MM.1S (cell line): ENCODE data around the gene GSC2.

Source experiments
- DNase-seq: peaks from one replicate; pipeline ENCODE4 v3.0.0-alpha.2; 2015
- H2AFZ ChIP-seq: fragments of 300-600 bp; sonication (generic); 2 replicates; pipeline ENCODE4 v1.6.0; 2016; ENCODE audit warnings: antibody characterized with exemption, low read length
- H3F3A ChIP-seq: fragments of 300-600 bp; sonication (generic); 2 replicates; pipeline ENCODE4 v1.6.1; 2016; ENCODE audit warnings: mild to moderate bottlenecking, antibody characterized with exemption, low read length, moderate library complexity, mixed read lengths; ENCODE audit not compliant: insufficient read depth
- H3K27ac ChIP-seq: fragments of 300-600 bp; sonication (generic); 2 replicates; pipeline ENCODE4 v1.5.1; 2016; ENCODE audit warnings: mild to moderate bottlenecking, low read length
- H3K27me3 ChIP-seq: fragments of 300-600 bp; sonication (generic); replicated peaks from 2 replicates; pipeline ENCODE4 v1.6.0; 2016; ENCODE audit warnings: low read length; ENCODE audit not compliant: insufficient read depth
- H3K36me3 ChIP-seq: fragments of 300-600 bp; sonication (generic); replicated peaks from 2 replicates; pipeline ENCODE4 v1.6.1; 2016; ENCODE audit warnings: mild to moderate bottlenecking, low read length, mixed read lengths; ENCODE audit not compliant: insufficient read depth
- H3K4me1 ChIP-seq: fragments of 300-600 bp; sonication (generic); 2 replicates; pipeline ENCODE4 v1.6.1; 2016; ENCODE audit warnings: low read length, mixed read lengths
- H3K4me2 ChIP-seq: fragments of 300-600 bp; sonication (generic); 2 replicates; pipeline ENCODE4 v1.6.0; 2016; ENCODE audit warnings: low read depth, low read length
- H3K4me3 ChIP-seq: fragments of 300-600 bp; sonication (generic); 2 replicates; pipeline ENCODE4 v1.5.1; 2016; ENCODE audit warnings: low read length, mixed read lengths
- H3K79me2 ChIP-seq: fragments of 300-600 bp; sonication (generic); 2 replicates; pipeline ENCODE4 v1.6.1; 2016; ENCODE audit warnings: mixed run types, low read length, mixed read lengths
- H3K9ac ChIP-seq: fragments of 300-600 bp; sonication (generic); 2 replicates; pipeline ENCODE4 v1.6.1; 2016; ENCODE audit warnings: low read length, mixed read lengths
- H3K9me2 ChIP-seq: fragments of 300-600 bp; sonication (generic); replicated peaks from 2 replicates; pipeline ENCODE4 v1.6.1; 2016; ENCODE audit warnings: mild to moderate bottlenecking, low read length, mixed read lengths; ENCODE audit not compliant: insufficient read depth
- H3K9me3 ChIP-seq: fragments of 300-600 bp; sonication (generic); replicated peaks from 2 replicates; pipeline ENCODE4 v1.6.1; 2016; ENCODE audit warnings: mild to moderate bottlenecking, low read length, mixed read lengths; ENCODE audit not compliant: insufficient read depth
- H4K20me1 ChIP-seq: fragments of 300-600 bp; sonication (generic); 2 replicates; pipeline ENCODE4 v1.6.1; 2016; ENCODE audit warnings: mild to moderate bottlenecking, low read length, moderate library complexity, mixed read lengths; ENCODE audit not compliant: insufficient read depth
- EZH2 ChIP-seq: fragments of 300-600 bp; sonication (generic); optimal IDR thresholded peaks from 2 replicates; pipeline ENCODE3; 2017; ENCODE audit warnings: low read depth, mild to moderate bottlenecking, antibody characterized with exemption, low read length, mixed read lengths
- EZH2phosphoT487 ChIP-seq: fragments of 300-600 bp; sonication (generic); IDR thresholded peaks from 2 replicates; pipeline ENCODE4 v1.6.1; 2018; ENCODE audit warnings: antibody characterized with exemption, low read length
- TF ChIP-seq, protein P1 (sequence below): fragments of 300-600 bp; sonication (generic); IDR thresholded peaks from 2 replicates; pipeline ENCODE4 v1.5.1; 2016; ENCODE audit warnings: antibody characterized with exemption, low read length, mixed read lengths

The GSC2 gene

DNA sequence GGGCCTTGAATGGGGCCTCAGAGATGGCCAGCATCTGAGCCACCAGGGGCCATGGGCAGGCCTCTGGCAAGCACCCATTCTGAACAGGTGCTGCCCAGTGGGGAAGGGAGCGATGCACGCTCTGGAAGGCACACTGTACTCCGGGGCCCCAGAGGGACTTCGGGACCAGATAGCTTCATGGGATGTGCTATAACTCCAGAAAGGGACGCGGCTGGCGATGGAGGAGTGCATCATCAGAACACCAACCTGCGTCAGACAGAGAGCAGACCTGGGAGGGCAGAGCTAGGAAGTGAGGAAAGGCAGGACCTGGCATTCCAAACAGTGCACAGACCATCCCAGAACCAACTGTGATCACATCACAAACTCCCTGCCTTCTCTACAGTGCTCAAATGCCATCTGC, 44.6 kb downstream of the GSC2 start:
- no peaks in the 10 kb centered on the region for H3K27me3 ChIP-seq
- H3K4me3 ChIP-seq: no peak overlapping the region
- H4K20me1 ChIP-seq: peaks cover 45% of the 10 kb centered on the region
- no peaks in the 10 kb centered on the region for H3K36me3 ChIP-seq
- DNase-seq: no peak
- H3K4me1 ChIP-seq: peaks cover 17% of the 10 kb centered on the region
- no peak overlapping the region for H3K9ac ChIP-seq
- H3K79me2 ChIP-seq: peaks cover 91% of the 10 kb centered on the region
- H3K9me3 ChIP-seq: no peaks in the 10 kb centered on the region
- H3K27ac ChIP-seq: no peak overlapping the region
- H3F3A ChIP-seq: peaks cover 16% of the 10 kb centered on the region
- H2AFZ ChIP-seq: no peak overlapping the region
- H3K9me2 ChIP-seq: no peaks in the 10 kb centered on the region
- TF ChIP-seq EZH2phosphoT487 (no peak), EZH2 (no peak)
- TF ChIP-seq, protein P1, sequence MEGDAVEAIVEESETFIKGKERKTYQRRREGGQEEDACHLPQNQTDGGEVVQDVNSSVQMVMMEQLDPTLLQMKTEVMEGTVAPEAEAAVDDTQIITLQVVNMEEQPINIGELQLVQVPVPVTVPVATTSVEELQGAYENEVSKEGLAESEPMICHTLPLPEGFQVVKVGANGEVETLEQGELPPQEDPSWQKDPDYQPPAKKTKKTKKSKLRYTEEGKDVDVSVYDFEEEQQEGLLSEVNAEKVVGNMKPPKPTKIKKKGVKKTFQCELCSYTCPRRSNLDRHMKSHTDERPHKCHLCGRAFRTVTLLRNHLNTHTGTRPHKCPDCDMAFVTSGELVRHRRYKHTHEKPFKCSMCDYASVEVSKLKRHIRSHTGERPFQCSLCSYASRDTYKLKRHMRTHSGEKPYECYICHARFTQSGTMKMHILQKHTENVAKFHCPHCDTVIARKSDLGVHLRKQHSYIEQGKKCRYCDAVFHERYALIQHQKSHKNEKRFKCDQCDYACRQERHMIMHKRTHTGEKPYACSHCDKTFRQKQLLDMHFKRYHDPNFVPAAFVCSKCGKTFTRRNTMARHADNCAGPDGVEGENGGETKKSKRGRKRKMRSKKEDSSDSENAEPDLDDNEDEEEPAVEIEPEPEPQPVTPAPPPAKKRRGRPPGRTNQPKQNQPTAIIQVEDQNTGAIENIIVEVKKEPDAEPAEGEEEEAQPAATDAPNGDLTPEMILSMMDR: no peak
- H3K4me2 ChIP-seq: no peak overlapping the region

DNA sequence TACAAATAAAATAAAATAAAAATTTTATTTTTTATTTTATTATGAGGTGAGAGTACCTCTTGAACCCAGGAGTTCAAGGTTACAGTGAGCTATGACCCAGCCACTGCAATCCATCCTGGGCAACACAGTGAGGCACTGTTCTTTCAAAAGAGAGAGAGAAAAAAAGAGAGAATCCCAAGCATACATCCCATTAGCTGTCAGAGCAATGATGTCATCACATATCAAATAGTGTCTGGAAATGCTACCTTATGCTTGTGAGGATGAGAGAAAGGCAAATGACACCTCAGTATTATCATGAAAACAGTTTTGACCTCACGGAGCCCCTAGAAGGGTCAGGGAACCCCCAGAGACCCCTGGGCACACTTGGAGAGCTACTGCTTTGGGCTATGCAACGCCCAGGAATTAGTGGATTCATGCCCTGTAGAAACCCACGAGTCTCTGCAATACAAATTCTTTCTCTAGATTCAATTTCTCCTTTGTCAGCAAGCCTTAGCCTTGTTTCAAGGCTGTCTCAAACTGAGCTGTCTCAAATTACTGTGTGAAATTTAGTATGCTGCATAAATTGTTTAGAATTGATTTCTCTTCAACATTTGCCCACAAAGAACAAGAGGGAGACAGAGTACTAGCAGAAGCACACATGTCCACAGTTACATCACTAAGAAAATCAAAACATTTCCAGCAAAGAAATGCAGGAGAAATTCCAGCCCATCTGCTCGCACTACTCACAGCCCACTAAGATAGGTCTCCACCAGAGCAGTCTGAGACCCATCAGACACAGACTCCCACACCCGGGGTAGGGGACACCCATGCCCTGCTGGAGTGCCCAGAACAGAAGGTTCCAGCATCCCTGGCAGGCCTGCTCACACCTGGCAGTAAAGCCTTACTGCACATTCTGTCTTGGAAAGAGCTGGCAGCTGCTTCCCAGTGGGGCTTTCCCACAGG, 45.9 kb downstream of the GSC2 start:
- peaks cover 92% of the 10 kb centered on the region for H3K79me2 ChIP-seq
- no peaks in the 10 kb centered on the region for H3K9me2 ChIP-seq
- H3K27me3 ChIP-seq: no peaks in the 10 kb centered on the region
- H3K36me3 ChIP-seq: no peaks in the 10 kb centered on the region
- no peak overlapping the region for H3K4me3 ChIP-seq
- no peak for DNase-seq
- no peak overlapping the region for H3K27ac ChIP-seq
- TF ChIP-seq EZH2phosphoT487: no peak
- no peak for TF ChIP-seq EZH2
- TF ChIP-seq, protein P1: no peak
- 0 out of 2 replicates have a peak, but pooled peaks cover 5% of the 10 kb centered on the region for H3F3A ChIP-seq
- no peak overlapping the region for H3K9ac ChIP-seq
- no peaks in the 10 kb centered on the region for H3K9me3 ChIP-seq
- H2AFZ ChIP-seq: no peak overlapping the region
- no peak overlapping the region for H3K4me2 ChIP-seq
- H3K4me1 ChIP-seq: peaks cover 7% of the 10 kb centered on the region
- peaks cover 36% of the 10 kb centered on the region for H4K20me1 ChIP-seq

DNA sequence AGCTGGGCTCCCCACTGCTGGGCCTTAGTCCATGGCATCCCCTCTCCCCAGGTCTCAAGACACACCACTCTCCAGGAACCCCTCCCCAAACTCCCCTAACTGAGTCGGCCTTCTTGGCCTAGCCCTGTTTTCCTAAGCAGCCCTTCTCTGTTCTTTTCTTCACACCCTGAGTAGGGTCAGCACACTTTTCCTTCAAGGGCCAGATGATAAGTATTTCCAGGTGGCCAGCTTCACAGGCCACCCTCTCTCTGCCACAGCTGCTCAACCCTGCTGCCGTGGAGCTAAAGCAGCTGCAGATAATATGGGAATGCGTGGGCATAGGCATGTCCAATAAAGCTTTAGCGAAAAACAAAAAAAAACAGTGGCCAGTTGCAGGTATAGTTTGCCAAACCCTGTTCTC, 51.9 kb downstream of the GSC2 start:
- Histone ChIP-seq H4K20me1 (no peaks in the 10 kb centered on the region; the same call in 1 of the 2 replicates), H3K4me3 (no peak overlapping the region), H3K9me2 (no peaks in the 10 kb centered on the region), H2AFZ (no peak overlapping the region), H3K9me3 (no peaks in the 10 kb centered on the region), H3K79me2 (peaks cover 71% of the 10 kb centered on the region), H3K27ac (no peak overlapping the region), H3F3A (no peaks in the 10 kb centered on the region), H3K36me3 (no peaks in the 10 kb centered on the region), H3K9ac (no peak overlapping the region), H3K4me1 (no peaks in the 10 kb centered on the region), H3K27me3 (no peaks in the 10 kb centered on the region), H3K4me2 (no peak overlapping the region)
- TF ChIP-seq, protein P1: no peak
- no peak for DNase-seq
